Tibial nerve (tissue), 4 donors: ENCODE measurements around the gene AKAP12.

Source experiments
- CTCF ChIP-seq, 5 experiments: fragments of 200-600 bp in 3 of 5; fragments of 450-650 bp in 2 of 5; sonication (generic) in 3 of 5; IDR thresholded peaks; one replicate each; pipeline ENCODE4 v1.5.1; 2016 to 2019; ENCODE audit warnings: antibody characterized with exemption in 5 of 5, mild to moderate bottlenecking in 3 of 5, moderate library complexity in 2 of 5
- EP300 ChIP-seq, 2 donors: sonication (generic); formaldehyde crosslinking; IDR thresholded peaks; one replicate each; pipeline ENCODE4 v1.6.1; 2017; ENCODE audit warnings: antibody characterized with exemption in 2 of 2, mild to moderate bottlenecking in 1 of 2
- POLR2A ChIP-seq, 2 donors: fragments of 450-650 bp; IDR thresholded peaks; one replicate each; pipeline ENCODE4 v1.6.1; 2017; ENCODE audit warnings: antibody characterized with exemption in 2 of 2, mild to moderate bottlenecking in 2 of 2, moderate library complexity in 2 of 2

GRCh38 chr6:151322570-151322969 is 82.8 kb downstream of the AKAP12 start:
- TF ChIP-seq CTCF (IDR thresholded peaks at IDR 0.05) (no peak), POLR2A (IDR thresholded peaks at IDR 0.05) (no peak), EP300 (IDR thresholded peaks at IDR 0.05) (no peak)
